ENCODE measurements around the gene LRSAM1.

The LRSAM1 gene

GRCh38 chr9:127497656-127498290 lies 46.5 kb downstream of the LRSAM1 start:
- no peak for DNase-seq (ENCODE audit: low spot score)

- DNase-seq (ENCODE audit: low spot score) = no peak
Measured at GRCh38 chr9:127498298-127498697, 47.0 kb downstream of the LRSAM1 start.

- no peak for DNase-seq (ENCODE audit: low spot score)
Measured at GRCh38 chr9:127500399-127500798, 49.1 kb downstream of the LRSAM1 start.

- DNase-seq (ENCODE audit: low spot score) = no peak
Measured at GRCh38 chr9:127500862-127501261, 49.6 kb downstream of the LRSAM1 start.

GRCh38 chr9:127501821-127502343 lies 50.6 kb downstream of the LRSAM1 start:
- no peak for DNase-seq (ENCODE audit: low spot score)

- DNase-seq (ENCODE audit: low spot score) = no peak
Measured at GRCh38 chr9:127502706-127503378, 51.5 kb downstream of the LRSAM1 start.

- DNase-seq (ENCODE audit: low spot score) = no peak
Measured at GRCh38 chr9:127503379-127503921, 52.1 kb downstream of the LRSAM1 start.

GRCh38 chr9:127503947-127504886 lies 52.9 kb downstream of the LRSAM1 start:
- DNase-seq (ENCODE audit: low spot score) = peak; percentile 84

GRCh38 chr9:127504887-127505251 lies 53.6 kb downstream of the LRSAM1 start:
- DNase-seq (ENCODE audit: low spot score) = no peak

GRCh38 chr9:127505396-127506116 lies 54.2 kb downstream of the LRSAM1 start:
- peak; percentile 67 for DNase-seq (ENCODE audit: low spot score)

GRCh38 chr9:127506117-127506813 lies 55.0 kb downstream of the LRSAM1 start:
- DNase-seq (ENCODE audit: low spot score) = no peak

GRCh38 chr9:127506814-127507750 lies 55.8 kb downstream of the LRSAM1 start:
- DNase-seq (ENCODE audit: low spot score) = no peak

- DNase-seq (ENCODE audit: low spot score) = no peak
Measured at GRCh38 chr9:127507751-127508648, 56.7 kb downstream of the LRSAM1 start.

GRCh38 chr9:127508901-127509260 lies 57.6 kb downstream of the LRSAM1 start:
- no peak for DNase-seq (ENCODE audit: low spot score)

- no peak for DNase-seq (ENCODE audit: low spot score)
Measured at GRCh38 chr9:127509261-127509954, 58.1 kb downstream of the LRSAM1 start.

GRCh38 chr9:127509955-127510299 lies 58.6 kb downstream of the LRSAM1 start:
- no peak for DNase-seq (ENCODE audit: low spot score)

- DNase-seq (ENCODE audit: low spot score) = no peak
Measured at GRCh38 chr9:127514468-127514867, 63.2 kb downstream of the LRSAM1 start.

- no peak for DNase-seq (ENCODE audit: low spot score)
Measured at GRCh38 chr9:127516835-127517607, 65.7 kb downstream of the LRSAM1 start.

Measured in GM03348 (cell line).